Middle frontal gyrus (tissue), 1 donor: Measurements from ENCODE around the gene RNF17.

Experiments
- DNase-seq: peaks from one replicate; pipeline ENCODE4 v3.0.0-alpha.2; 2015; ENCODE audit warnings: low spot score; ENCODE audit errors: extremely low spot score

Gene RNF17

DNA sequence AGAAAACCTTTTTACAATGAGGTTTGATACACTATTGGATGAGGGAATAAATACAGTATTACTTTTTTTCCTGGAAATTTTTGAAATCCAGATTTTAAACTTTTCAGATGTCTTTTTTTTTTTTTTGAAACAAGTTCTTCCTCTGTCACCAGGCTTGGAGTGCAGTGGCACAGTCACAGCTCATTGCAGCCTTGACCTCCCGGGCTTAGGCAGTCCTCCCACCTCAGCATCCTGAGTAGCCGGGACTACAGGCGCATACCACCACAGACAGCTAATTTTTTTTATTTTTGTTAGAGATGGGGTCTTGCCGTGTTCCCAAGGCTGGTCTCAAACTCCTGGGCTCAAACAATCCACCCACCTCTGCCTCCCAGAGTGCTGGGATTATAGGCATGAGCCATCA lies 96.8 kb downstream of the RNF17 start:
- DNase-seq, result no peak

DNA sequence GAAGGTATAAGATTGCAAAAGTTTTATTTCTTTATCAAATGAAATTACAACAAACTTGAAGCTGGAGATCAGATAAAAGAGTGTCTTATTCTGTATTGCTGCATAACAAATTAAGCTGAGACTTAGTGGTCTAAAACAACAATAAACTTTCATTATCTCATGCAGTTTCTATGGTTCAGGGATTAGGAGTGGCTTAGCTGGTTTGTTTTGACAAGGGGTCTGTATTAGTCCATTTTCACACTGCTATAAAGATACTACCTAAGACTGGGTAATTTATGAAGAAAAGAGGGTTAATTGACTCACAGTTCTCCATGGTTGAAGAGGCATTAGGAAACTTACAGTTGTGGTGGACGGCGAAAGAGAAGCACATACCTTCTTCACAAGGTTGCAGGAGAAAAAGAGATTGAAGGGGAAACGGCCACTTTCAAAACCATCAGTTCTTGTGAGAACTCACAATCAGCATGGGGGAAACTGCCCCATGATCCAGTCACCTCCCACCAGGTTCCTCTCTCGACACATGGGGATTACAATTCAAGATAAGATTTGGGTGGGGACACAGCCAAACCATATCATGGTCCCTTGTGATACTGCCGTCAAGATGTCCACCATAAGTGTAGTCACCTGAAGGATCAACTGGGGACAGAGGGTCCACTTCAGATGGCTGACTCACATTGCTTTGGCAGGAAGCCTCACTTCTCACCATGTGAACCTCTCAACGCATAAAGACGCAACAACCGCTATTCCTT lies 97.8 kb downstream of the RNF17 start:
- no peak for DNase-seq

DNA sequence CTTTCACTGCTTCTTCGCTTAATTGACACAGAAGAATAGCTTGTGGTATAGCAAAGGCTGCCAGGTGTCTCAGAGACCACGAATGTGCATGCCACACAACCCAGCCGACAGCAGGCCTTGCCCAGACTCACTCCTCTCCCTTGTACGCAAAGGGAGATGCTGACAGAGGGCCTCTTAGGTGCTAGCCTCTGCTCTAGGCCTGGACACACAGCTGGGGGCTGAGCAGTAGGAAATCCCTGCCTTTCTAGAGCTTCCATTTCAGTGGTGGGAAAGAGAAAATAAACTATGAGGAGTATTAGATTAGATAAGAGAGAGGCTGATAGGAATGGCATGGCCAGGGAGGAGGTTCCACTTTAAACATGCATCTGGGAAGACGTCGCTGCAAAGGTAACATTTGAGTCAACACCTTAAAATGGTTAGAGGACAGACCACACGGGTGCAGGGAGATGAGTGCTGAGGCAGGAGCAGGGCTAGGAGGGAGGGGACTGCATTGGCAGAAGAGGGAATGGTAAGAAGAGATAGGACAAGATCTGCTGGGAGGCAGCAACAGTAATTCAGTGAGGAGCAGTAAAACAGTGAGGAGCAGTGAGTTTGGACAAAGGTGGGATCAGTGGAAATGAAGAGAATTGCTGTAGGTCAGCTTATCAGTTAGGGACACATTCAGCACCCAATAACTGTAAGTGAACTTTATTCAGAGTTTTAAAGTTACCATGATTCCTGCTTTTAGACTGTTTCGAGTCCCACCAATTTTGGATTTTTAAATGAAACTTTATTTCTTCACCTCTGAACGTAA lies 100.0 kb downstream of the RNF17 start:
- DNase-seq, result no peak

DNA sequence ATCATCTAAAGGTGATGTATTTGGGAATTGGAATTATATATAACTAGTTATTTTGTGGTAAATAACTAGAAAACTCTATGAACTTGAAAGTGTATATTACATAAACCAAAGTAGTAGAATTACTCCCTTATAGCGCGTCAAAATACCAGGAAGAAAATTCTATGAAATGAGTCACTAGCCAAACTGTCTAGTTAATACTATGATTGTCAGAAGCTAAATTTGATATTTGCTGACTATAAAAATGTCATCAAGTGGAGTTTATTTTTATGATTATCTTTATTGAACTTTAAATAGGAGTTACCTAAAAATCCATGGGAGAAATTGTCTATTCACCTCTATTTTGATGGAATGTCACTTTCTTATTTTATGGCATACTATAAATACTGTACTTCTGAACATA lies 100.6 kb downstream of the RNF17 start:
- DNase-seq, result no peak

DNA sequence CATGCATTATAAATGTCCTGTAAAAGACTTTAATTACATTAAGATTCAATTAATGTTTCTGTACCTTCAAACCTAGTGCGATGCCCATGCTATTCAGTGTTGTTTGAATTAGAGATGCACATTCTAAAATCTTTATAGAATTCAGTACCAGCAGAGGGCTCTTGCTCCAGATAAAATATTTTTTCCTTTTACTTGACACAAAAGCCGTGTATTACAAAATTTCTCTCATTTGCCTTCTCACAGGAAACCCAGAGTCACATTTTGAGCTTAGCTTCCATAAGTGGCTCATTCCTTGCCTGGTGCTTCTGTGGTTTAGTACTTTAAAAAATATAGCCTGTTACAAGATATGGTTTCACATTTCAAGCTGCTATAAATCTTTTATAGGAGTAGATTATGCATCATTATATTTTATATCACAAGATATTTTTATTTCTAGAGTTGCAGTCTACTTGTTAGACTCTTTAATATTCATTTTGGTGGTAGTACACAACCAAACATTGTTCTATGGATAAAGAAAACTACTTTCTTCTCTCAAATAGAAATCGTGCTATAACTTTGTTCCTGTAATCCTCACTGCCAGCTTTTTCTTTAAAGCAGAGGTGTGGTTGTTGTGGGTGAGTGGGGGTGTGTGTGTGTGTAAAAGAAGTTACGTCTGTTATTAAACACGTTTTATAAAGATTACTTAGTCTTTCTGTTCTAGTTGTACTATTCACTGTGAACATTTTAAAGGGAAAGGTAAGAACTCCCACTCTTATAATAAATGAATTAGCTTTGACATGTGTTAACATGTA lies 101.4 kb downstream of the RNF17 start:
- no peak for DNase-seq

DNA sequence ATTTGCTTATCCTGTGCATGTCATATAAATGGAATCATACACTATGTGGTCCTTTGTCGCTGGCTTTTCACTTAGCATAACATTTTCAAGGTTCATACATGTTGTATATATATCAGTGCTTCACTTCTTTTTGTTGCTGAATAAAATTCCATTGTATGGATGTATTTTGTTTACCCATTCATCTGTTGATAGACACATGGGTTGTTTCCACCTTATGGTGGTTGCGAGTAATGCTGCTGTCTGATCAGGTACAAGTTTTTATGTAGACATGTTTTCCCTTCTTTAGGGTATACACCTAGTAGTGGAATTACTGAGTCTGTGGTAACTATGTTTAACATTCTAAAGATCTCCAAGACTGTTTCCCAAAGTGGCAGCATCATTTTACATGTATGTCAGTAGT lies 102.5 kb downstream of the RNF17 start:
- DNase-seq, result no peak

DNA sequence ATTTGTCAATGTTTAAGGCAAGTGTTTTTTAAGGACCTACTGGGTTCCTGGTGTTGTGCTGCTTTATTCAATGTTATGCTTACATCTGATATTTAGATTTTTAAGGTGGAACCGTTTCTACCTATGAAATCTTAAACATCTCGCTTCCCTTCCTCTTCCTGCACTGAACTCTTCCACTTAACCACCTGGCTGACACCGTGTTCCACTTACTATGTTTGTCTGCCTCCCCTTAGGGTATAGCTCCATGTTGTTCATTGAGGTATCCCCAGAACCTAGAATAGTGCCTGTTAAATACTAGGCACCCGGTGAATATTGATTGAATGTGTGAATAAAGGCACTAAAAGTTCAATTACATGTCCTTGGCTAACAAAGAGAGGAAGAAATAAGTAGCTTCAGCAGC lies 104.9 kb downstream of the RNF17 start:
- no peak for DNase-seq

DNA sequence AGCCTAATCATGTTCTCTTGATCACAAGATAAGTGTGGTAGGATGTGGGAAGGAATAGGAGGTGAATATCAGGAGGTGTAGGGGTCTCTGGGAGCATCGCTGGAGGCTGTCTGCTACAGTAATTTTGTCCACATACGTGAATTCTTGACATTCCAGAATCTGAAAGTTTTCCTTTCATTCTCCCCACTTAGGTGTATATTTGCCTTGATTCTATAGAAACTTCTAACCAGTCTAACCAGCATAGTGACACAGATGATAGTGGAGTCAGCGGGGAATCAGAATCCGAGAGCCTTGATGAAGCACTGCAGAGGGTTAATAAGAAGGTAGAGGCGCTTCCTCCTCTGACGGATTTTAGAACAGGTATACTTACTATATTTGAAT lies 106.4 kb downstream of the RNF17 start:
- DNase-seq, result no peak

DNA sequence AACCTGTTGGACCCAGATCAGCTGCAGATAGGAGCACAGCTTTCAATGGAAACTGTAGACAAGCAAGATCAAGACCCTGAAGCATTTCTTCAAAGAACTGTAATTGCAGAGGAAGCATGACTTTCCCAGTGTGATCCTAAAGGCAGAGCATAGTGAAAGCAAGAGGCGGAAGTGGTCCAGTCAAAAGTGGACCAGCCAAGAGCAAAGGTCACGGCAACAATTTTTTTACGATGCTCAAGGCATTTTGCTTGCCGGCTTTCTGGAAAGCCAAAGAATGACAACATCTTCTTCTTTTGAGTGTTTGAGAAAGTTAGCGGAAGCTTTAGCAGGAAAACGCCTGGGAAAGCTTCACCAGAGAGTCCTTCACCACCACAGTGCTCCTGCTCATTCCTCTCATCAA lies 111.6 kb downstream of the RNF17 start:
- DNase-seq, result no peak

DNA sequence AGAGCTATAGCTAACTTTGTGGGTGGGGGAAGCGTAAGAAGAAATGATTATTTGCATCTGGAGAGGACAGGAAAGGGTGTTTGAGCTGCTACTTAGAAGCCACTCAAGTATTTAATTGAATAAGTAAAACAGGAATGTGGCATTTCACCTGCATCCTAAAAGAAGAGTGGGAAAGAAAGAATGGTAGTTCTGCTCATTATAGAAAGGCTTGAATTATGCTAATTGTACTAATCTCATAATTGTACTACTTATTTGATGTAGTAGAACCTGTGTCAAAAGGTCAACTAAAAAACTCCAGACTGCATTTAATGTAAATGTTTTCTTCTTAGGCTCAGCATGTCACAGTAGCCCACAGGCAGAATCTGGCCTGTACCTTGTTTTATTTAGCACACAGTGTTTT lies 113.6 kb downstream of the RNF17 start:
- DNase-seq, result no peak

DNA sequence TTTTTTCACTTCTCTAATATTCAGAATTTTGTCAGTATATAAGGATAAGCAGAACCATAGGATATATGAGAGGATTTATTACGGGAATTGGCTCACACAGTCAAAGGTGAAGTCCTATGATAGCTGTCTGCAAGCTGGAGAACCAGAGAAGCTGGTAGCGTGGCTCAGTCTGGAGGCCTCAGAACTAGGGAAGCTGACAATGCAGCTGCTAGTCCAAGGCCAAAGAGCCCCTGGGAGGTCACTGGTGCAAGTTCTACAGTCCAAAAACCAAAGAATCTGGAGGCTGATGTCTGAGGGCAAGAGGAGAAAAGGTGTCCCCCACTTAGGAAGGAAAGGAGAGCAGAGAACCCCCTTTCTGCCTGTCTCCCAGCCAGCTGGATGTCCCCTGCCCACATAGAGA lies 114.4 kb downstream of the RNF17 start:
- no peak for DNase-seq

DNA sequence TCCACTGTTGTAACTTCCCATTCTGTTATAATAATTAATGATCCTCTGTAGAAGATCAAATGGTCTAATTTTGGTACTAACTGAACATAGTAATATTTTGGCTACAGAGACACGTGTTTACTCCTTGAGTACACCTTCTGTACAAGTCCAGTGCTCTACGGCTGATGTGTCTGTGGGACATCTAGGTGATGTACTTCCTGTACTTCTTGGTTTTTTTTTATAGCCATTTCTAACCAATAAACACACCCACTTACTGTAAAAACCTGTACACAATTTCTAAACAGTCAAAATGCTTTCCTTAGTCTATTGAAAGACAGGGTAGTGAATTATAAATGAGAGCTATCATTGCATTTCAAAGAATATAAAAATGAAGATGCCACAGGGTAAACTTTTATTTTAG lies 118.7 kb downstream of the RNF17 start:
- no peak for DNase-seq

DNA sequence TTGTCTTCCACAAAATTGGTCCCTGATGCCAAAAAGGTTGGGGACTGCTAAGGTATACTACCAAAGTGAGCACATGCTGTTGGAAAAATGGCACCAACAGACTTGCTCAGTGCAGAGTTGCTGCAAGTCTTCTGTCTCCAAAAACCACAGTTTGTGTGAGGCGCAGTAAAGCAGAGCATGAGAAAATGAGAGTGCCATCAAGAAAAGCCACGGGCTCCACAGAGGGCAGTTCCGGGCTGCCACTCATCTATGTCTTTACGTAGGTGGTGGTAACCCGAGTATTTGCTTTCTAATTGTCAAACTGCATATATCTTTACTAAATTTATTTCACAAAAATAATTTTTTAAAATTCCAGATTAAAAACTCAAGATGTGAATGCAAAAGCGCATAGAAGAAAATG lies 123.8 kb downstream of the RNF17 start:
- no peak for DNase-seq

DNA sequence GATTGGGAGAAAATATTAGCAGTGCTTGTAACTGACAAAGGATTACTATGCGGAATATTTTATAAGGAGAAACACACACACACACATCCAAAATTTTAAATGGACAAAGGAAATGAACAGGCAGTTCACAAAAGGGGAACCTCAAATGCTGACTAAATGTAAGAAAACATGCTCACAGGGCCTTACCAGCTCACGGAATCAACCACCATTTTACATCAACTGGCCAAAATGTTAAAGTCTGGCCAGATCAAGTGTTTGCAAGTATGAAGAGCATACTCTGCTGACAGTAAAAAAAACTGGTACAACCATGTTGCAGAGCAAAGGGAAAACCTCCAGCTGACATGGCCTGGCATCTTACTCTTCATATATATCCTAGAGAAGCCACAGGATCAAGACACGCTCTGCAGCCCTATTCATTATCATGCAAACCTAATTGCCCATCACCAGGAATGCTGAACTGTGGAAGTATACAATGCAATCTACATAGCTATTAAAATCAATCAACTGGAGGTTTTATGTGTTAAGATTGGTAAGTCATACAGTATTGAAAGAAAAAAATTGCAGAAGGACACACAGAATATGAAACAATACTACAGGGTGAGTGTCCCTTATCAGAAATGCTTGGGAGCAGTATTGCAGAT lies 124.4 kb downstream of the RNF17 start:
- DNase-seq, result no peak

DNA sequence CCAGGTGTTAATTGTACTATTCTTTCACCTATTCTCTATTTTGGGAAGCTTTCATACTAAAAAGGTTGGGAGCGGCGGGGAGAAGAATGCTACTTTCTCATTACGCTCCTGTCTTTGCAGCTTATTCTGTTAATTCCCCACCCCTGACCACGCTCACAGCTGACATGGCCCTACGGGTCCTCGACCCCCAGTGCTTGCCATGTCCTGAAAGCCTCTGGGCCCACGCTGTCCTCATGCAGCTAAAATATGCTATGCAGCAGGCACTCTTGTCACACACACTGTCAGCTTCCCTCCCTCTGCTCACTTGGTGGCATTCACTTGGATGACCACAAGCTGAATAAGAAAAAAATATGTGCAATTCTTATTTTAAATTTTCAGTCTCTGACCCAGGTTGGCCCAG lies 126.3 kb downstream of the RNF17 start:
- no peak for DNase-seq

DNA sequence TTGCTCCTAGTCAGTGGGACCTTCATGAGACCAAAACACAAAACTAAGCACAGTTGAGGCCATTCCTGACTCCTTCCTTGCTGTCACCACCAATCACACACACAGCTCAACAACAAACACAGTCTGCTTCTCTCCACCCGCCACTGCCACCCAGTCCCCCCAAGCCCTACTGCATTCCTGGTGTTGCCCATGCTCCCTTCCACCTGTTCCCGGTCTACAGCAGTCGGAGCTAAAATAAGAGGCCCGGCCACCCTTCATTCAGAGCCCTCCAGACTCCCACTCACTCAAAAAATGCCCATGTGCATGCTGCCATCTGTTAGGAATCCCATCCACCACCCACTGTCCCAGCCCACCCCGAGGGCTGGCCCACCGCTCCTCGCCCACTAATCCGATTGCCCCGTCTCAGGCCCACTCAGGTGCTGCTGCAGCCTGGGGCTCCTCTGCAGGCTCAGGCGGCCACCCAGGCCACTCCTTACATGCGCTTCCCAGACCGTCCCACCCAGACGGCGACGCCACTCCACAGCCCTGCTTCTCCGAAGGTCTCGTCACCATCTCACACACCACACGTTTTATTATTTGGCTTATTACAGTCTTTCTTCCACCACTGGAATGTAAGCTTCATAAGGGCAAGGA lies 127.6 kb downstream of the RNF17 start:
- DNase-seq, result no peak

DNA sequence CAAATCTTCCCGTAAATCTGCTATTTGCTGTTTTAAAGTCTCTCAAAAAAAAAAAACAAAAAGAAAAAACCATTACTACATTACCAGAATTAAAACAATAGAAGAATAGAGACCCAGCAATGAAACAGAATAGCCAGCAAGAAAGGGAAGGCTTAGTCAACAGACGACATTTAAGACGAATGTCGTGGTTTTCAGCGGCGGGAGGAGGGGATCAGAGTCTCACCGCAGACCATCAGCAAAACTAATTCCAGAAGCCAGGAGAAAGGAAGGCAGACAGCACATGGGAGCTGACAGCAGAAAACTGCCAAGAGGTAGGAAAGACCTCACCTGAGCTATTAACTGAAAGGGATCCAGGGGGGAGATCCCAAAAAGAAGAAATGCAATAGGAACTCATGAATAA lies 128.9 kb downstream of the RNF17 start:
- DNase-seq, result no peak

DNA sequence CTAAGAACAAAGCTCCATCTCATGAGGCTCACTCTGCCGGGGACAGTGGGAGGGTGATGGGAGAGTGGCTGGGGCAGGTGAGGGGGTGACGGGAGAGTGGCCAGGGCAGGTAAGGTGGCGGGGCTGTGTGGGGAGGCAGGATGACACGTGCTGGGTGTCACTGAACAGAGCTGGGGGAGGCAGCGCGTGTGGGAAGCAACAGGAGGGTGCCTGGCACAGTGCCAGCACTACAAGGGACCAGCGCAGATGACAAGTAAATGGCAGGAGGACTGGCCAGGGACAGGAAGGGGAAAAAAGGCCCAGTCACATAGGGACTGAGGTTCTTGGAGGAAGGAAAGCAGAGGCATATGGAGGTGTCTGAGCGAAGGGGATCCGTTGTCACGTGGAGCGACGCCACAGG lies 129.9 kb downstream of the RNF17 start:
- DNase-seq, result no peak

DNA sequence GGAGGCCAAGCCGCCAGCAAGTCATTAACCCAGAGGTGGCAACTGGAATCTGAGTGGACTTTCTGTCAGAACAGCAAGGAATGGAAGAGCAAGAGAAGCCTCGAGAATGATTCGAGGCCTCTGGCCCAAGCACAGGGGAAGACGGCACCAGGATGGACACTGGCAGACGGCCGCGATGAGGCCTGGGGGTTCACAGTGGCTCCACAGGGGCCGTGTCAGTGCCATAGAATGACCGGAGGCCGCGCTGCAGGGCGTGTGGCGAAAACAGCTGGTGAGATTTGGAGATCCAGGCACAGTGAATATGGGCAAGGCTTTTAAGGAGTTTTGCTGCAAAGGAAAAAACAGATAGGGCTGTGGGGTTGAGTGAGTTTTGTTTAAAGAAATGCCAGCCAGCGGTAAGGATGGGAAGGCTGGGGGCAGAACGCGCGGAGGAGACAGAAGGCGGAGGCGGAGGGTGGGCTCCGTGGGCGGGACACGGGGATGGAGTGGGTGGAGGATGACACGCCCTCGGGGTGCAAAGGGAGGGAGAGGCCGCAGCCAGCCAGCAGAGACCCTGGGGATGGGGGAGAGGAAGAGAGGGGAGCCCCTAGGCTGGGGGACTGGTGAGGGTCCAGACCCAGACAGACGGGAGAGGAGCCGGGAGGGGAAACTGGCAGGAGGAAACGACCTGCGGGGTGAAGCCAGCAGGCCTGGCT lies 130.5 kb downstream of the RNF17 start:
- DNase-seq, result no peak

DNA sequence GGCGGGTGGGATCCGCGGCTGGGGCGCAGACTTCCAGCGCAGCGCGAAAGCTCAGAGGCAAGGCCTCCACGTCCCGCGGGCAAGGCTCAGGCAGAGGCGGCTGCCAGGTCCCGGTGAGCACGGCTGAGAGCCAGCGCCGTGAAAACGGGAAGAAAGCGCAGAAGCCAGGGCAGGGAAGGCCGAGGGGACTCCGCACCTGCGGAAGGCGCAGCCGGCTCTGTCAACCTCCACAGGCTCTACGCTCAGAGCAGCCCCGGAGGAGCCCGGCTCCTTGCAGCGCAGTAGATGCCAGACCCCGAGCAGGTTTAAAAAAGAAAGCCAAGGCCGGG lies 131.0 kb downstream of the RNF17 start:
- no peak for DNase-seq

DNA sequence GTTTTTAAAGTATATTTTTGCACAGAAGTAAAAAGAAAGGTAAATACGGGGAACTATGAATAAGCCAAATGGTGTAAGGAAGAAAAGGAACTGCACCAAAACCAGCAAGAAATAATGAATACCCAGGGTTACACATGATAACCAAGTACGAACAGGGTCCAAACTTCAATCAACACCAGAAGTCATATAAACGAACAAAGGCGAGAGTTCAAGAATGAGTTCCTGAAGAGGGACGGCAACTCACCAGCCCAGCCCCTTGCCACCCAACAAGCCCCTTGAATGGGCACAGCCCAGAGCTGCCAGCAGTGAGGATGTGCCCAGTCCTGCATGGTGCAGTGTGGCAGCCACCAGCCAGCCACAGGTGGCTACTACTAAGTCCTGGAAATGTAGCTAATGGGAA lies 132.1 kb downstream of the RNF17 start:
- DNase-seq, result no peak
